ENCODE measurements around the gene GOLT1B.

DNA sequence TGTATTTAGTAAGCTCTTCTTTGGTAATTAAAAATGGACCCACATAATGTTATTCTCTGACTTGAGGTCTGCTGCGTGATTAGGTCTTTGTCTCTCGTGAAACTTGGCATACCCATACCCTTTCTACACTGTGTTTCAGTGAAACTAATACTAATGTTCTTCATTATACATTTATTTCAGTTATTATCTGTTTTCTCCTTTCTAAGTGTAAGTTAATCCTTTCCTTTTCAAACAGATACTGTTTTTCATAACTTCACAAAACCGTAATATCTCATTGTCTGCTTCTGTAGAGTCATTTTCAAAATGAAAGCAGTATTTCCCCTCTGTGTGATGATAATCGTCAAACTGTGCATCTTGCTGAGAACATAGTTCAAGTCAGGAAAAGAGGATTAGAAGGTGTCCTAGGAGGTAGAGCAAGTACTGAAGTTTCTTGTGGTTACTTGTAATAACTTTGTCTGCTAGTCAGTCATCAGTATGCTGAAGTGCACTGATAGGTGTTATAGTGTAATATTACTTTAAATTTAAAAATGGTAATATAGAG lies 48.2 kb upstream of the GOLT1B start:
- TF ChIP-seq POLR2A (IDR thresholded peaks at IDR 0.05): no peak
- TF ChIP-seq, protein P1, sequence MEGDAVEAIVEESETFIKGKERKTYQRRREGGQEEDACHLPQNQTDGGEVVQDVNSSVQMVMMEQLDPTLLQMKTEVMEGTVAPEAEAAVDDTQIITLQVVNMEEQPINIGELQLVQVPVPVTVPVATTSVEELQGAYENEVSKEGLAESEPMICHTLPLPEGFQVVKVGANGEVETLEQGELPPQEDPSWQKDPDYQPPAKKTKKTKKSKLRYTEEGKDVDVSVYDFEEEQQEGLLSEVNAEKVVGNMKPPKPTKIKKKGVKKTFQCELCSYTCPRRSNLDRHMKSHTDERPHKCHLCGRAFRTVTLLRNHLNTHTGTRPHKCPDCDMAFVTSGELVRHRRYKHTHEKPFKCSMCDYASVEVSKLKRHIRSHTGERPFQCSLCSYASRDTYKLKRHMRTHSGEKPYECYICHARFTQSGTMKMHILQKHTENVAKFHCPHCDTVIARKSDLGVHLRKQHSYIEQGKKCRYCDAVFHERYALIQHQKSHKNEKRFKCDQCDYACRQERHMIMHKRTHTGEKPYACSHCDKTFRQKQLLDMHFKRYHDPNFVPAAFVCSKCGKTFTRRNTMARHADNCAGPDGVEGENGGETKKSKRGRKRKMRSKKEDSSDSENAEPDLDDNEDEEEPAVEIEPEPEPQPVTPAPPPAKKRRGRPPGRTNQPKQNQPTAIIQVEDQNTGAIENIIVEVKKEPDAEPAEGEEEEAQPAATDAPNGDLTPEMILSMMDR (IDR thresholded peaks at IDR 0.05): no peak

All from lower leg skin (tissue), 3 donors.